Suprapubic skin (tissue), 4 donors: ENCODE measurements around the gene COQ4. TPM values are rescaled to one million over a fixed set of nuclear protein-coding genes. Genes with fewer than 3 reads are reported as not detected.

Source experiments
- DNase-seq, 2 donors: peaks; one replicate each; pipeline ENCODE4 v3.0.0-alpha.2; 2019; ENCODE audit warnings: low spot score in 2 of 2
- H3K27ac ChIP-seq: fragments of 200-600 bp; sonication (generic); one replicate; pipeline ENCODE4 v1.5.1; 2019
- H3K27me3 ChIP-seq: fragments of 200-600 bp; sonication (generic); one replicate; pipeline ENCODE4 v1.5.1; 2019
- H3K36me3 ChIP-seq: fragments of 200-600 bp; sonication (generic); one replicate; pipeline ENCODE4 v1.5.1; 2019
- H3K4me1 ChIP-seq: fragments of 200-600 bp; sonication (generic); one replicate; pipeline ENCODE4 v1.5.1; 2019
- H3K4me3 ChIP-seq: fragments of 200-600 bp; sonication (generic); one replicate; pipeline ENCODE4 v1.5.1; 2019; ENCODE audit warnings: mild to moderate bottlenecking
- H3K9me3 ChIP-seq: fragments of 200-600 bp; sonication (generic); one replicate; pipeline ENCODE4 v1.5.1; 2019
- EP300 ChIP-seq: sonication (generic); formaldehyde crosslinking; IDR thresholded peaks from one replicate; pipeline ENCODE4 v1.6.1; 2017; ENCODE audit warnings: antibody characterized with exemption
- POLR2A ChIP-seq, 2 donors: fragments of 450-650 bp; IDR thresholded peaks; one replicate each; pipeline ENCODE4 v1.6.1; 2017; ENCODE audit warnings: antibody characterized with exemption in 2 of 2, mild to moderate bottlenecking in 2 of 2, moderate library complexity in 2 of 2
- POLR2AphosphoS5 ChIP-seq, 3 donors: sonication (generic); formaldehyde crosslinking; IDR thresholded peaks; one replicate each; pipeline ENCODE4 v1.6.1; 2017; ENCODE audit warnings: antibody characterized with exemption in 3 of 3
- WGBS: methylation state at CpG from one replicate; pipeline ENCODE4 v1.1.5; 2018; 5-methylcytosine and 5-hydroxymethylcytosine counted together
- total RNA-seq, 4 donors: library from RNA; depleted of rRNA; stranded (reverse); fragments of >200 nt; gene quantifications; one replicate each; pipeline ENCODE4 v1.1.0, GENCODE V29; 2016
- TF ChIP-seq, protein P1 (sequence below), 2 donors: fragments of 200-600 bp in 1 of 2; fragments of 450-650 bp in 1 of 2; sonication (generic) in 1 of 2; IDR thresholded peaks; one replicate each; pipeline ENCODE4 v1.5.1; 2016 to 2019; ENCODE audit warnings: antibody characterized with exemption in 2 of 2, mild to moderate bottlenecking in 1 of 2, moderate library complexity in 1 of 2

Gene COQ4
- total RNA-seq, 4 donors from 2014 or later, result 73.3 to 119 (median 106) TPM

DNA sequence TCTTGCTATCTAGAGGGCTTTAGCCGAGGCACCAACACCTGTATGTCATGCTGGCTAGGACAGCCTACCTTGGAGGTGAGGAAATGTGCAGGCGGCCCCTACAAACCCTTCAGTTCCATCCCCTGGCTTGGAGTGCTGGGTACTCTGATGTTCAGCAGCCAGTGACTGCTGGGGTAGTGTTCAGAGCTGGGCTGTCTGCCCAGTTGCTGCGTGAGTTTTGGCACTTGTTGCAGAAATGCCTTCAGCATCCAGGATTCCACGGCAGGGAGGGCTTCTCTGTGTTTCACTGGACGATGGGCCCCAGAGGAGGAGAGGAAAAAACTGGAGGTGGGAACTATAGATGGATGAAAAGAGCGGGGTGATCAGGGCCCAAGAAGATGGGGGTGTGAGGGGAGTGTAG lies 36.2 kb upstream of the COQ4 start:
- Histone ChIP-seq H3K27ac (no peak overlapping the region), H3K36me3 (peaks cover 42% of the 10 kb centered on the region), H3K4me3 (no peak overlapping the region), H3K4me1 (no peaks in the 10 kb centered on the region), H3K27me3 (no peaks in the 10 kb centered on the region), H3K9me3 (no peaks in the 10 kb centered on the region)
- WGBS, result 69% methylated on average over 6 of the region's 6 CpGs
- DNase-seq, result no peak
- TF ChIP-seq POLR2A (IDR thresholded peaks at IDR 0.05), result no peak
- TF ChIP-seq, protein P1, sequence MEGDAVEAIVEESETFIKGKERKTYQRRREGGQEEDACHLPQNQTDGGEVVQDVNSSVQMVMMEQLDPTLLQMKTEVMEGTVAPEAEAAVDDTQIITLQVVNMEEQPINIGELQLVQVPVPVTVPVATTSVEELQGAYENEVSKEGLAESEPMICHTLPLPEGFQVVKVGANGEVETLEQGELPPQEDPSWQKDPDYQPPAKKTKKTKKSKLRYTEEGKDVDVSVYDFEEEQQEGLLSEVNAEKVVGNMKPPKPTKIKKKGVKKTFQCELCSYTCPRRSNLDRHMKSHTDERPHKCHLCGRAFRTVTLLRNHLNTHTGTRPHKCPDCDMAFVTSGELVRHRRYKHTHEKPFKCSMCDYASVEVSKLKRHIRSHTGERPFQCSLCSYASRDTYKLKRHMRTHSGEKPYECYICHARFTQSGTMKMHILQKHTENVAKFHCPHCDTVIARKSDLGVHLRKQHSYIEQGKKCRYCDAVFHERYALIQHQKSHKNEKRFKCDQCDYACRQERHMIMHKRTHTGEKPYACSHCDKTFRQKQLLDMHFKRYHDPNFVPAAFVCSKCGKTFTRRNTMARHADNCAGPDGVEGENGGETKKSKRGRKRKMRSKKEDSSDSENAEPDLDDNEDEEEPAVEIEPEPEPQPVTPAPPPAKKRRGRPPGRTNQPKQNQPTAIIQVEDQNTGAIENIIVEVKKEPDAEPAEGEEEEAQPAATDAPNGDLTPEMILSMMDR (IDR thresholded peaks at IDR 0.05), result no peak

- no peak overlapping the region for H3K4me3 ChIP-seq
- 80% methylated on average over 11 of the region's 11 CpGs for WGBS
- no peak for DNase-seq
Observed at GRCh38 chr9:128288273-128289004, 34.2 kb upstream of the COQ4 start.

DNA sequence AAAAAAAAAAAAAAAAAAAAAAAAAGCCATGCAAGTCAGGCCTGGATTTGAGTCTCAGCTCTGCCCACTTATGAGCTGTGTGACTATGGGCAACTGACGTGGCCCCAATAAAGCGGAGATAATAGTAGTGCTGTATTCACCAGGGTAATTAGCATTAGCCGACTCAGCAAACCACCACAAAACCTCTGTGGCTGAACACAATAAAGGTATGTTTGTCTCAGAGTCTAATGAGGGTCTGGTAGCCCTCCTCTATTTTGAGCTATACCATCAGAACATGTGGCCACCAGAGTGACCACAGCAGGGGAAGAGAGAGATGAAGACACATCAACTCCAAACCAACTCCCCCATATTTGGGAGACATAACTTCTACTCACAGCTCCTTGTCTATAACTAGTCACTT lies 30.6 kb upstream of the COQ4 start:
- Histone ChIP-seq H3K36me3 (peaks cover 20% of the 10 kb centered on the region), H3K4me1 (peaks cover 4% of the 10 kb centered on the region), H3K4me3 (no peak overlapping the region), H3K27me3 (no peaks in the 10 kb centered on the region), H3K27ac (no peak overlapping the region), H3K9me3 (no peaks in the 10 kb centered on the region)
- 87% methylated on average over 3 of the region's 3 CpGs for WGBS
- TF ChIP-seq EP300, result no peak
- TF ChIP-seq POLR2AphosphoS5 (IDR thresholded peaks at IDR 0.05), result no peak
- TF ChIP-seq POLR2A (IDR thresholded peaks at IDR 0.05), result no peak
- TF ChIP-seq, protein P1 (IDR thresholded peaks at IDR 0.05), result no peak
- DNase-seq, result no peak

More at GRCh38 chr9:128288273-128289004, 34.2 kb upstream of the COQ4 start:
- H3K9me3 ChIP-seq, result no peaks in the 10 kb centered on the region
- H3K27ac ChIP-seq, result no peak overlapping the region
- no peaks in the 10 kb centered on the region for H3K27me3 ChIP-seq
- no peaks in the 10 kb centered on the region for H3K4me1 ChIP-seq
- TF ChIP-seq POLR2AphosphoS5 (IDR thresholded peaks at IDR 0.05) (no peak), POLR2A (IDR thresholded peaks at IDR 0.05) (no peak)
- peaks cover 42% of the 10 kb centered on the region for H3K36me3 ChIP-seq

DNA sequence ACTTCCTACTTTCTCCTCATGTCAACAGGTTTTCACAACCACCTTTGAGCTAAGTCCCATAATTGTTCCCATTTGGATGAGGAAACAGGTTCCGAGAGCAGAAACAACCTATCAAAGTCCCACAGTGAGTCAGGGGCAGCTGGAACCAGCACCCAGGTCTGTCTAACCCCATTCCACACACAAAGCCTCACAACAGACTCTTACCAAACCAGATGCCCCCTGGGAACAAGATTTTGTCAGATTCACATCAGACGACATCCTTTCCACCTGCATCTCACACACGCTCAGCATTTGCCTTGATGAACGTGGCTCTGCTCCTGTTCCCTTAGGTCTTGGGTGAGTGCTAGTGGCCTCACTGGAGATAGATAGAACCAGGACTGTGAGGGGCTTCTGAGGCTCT lies 29.5 kb upstream of the COQ4 start:
- no peak overlapping the region for H3K4me3 ChIP-seq
- DNase-seq, result no peak
- H3K9me3 ChIP-seq, result no peaks in the 10 kb centered on the region
- WGBS, result 87% methylated on average over 4 of the region's 4 CpGs
- H3K27ac ChIP-seq, result no peak overlapping the region
- H3K27me3 ChIP-seq, result no peaks in the 10 kb centered on the region
- no peak for TF ChIP-seq POLR2A (IDR thresholded peaks at IDR 0.05)
- TF ChIP-seq, protein P1 (IDR thresholded peaks at IDR 0.05), result no peak
- TF ChIP-seq POLR2AphosphoS5 (IDR thresholded peaks at IDR 0.05), result no peak
- TF ChIP-seq EP300, result no peak
- peaks cover 6% of the 10 kb centered on the region for H3K4me1 ChIP-seq
- H3K36me3 ChIP-seq, result peaks cover 12% of the 10 kb centered on the region

DNA sequence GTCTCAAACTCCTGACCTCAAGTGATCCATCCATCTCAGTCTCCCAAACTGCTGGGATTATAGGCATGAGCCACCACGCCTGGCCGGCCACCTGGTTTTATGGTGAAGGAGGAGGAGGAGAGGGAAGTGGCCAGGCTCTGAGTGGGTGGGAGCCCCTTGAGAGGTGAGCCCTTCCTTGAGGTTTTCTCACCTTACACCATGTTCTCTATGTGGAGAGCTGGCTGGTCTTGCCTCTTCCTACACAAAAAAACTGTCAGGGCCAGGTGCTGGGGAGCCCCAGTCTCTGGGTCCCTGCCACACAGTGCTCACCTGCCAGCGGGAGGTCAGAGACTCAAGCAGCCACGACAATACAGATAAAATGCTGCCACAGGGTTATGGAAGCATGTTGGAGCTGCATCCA lies 28.5 kb upstream of the COQ4 start:
- Histone ChIP-seq H3K36me3 (peaks cover 5% of the 10 kb centered on the region), H3K4me1 (peaks cover 14% of the 10 kb centered on the region), H3K4me3 (no peak overlapping the region), H3K27me3 (no peaks in the 10 kb centered on the region), H3K27ac (no peak overlapping the region), H3K9me3 (no peaks in the 10 kb centered on the region)
- TF ChIP-seq POLR2AphosphoS5 (IDR thresholded peaks at IDR 0.05) (no peak), EP300 (no peak), POLR2A (IDR thresholded peaks at IDR 0.05) (no peak)
- TF ChIP-seq, protein P1 (IDR thresholded peaks at IDR 0.05), result no peak
- WGBS, result 91% methylated on average over 4 of the region's 4 CpGs
- DNase-seq, result no peak
